ENCODE results near the gene CKMT1A. TPM values are rescaled to one million over a fixed set of nuclear protein-coding genes. Genes with fewer than 3 reads are reported as not detected.
"Not testable (repeated sequence)": the region's sequence is repeated elsewhere in the genome, so short reads cannot be mapped to it uniquely, and the experiment has no call there.

CKMT1A gene
- polyA plus RNA-seq, 3 donors = not detected

- H3K4me3 Mint-ChIP-seq; H3K9me3 ChIP-seq (replicated peaks in 1 of 2; ENCODE audit: control insufficient read depth in 1 of 2, insufficient read depth in 1 of 2, low read length in 2 of 2); H3K4me1 Mint-ChIP-seq; H3K9ac ChIP-seq (ENCODE audit: insufficient read depth, low read length, poor library complexity, severe bottlenecking); H3K27ac Mint-ChIP-seq; H3K27ac ChIP-seq (ENCODE audit: low read depth in 1 of 2, low read length in 2 of 2); DNase-seq; H3K36me3 ChIP-seq (replicated peaks in 1 of 2; ENCODE audit: control insufficient read depth in 1 of 2, insufficient read depth in 2 of 2, low read length in 2 of 2); H3K36me3 Mint-ChIP-seq; H2AFZ ChIP-seq (ENCODE audit: insufficient read depth, low read depth, low read length, poor library complexity, severe bottlenecking); intact Hi-C loops (cut with micrococcal nuclease); H3K9me3 Mint-ChIP-seq; H3K79me2 ChIP-seq (ENCODE audit: insufficient read depth, low read length); H3K4me2 ChIP-seq (replicated peaks; ENCODE audit: extremely low read depth, low read length, poor library complexity, severe bottlenecking); H3K27me3 ChIP-seq (ENCODE audit: control insufficient read depth in 2 of 2, insufficient read depth in 2 of 2, low read length in 2 of 2); H3K4me3 ChIP-seq (replicated peaks in 1 of 3; ENCODE audit: low read depth in 2 of 3, low read length in 3 of 3); H4K20me1 ChIP-seq (ENCODE audit: insufficient read depth, low read length); H3K4me1 ChIP-seq (ENCODE audit: control insufficient read depth in 1 of 2, insufficient read depth in 2 of 2, low read length in 2 of 2); H3K27me3 Mint-ChIP-seq (ENCODE audit: low read depth in 3 of 3): not testable (repeated sequence)
- no CpG with 5 or more reads among the region's 1 CpG for WGBS (ENCODE audit: insufficient coverage)
Observed at GRCh38 chr15:43674175-43674574, 19.5 kb upstream of the CKMT1A start.

- not testable (repeated sequence) for H3K9me3 ChIP-seq (replicated peaks in 1 of 2; ENCODE audit: control insufficient read depth in 1 of 2, insufficient read depth in 1 of 2, low read length in 2 of 2); H3K79me2 ChIP-seq (ENCODE audit: insufficient read depth, low read length); H4K20me1 ChIP-seq (ENCODE audit: insufficient read depth, low read length); H3K27me3 Mint-ChIP-seq (ENCODE audit: low read depth in 3 of 3); H3K27ac Mint-ChIP-seq; H3K9ac ChIP-seq (ENCODE audit: insufficient read depth, low read length, poor library complexity, severe bottlenecking); H3K36me3 Mint-ChIP-seq; DNase-seq; H3K4me3 Mint-ChIP-seq; H2AFZ ChIP-seq (ENCODE audit: insufficient read depth, low read depth, low read length, poor library complexity, severe bottlenecking); H3K4me3 ChIP-seq (replicated peaks in 1 of 3; ENCODE audit: low read depth in 2 of 3, low read length in 3 of 3); H3K9me3 Mint-ChIP-seq; H3K27me3 ChIP-seq (ENCODE audit: control insufficient read depth in 2 of 2, insufficient read depth in 2 of 2, low read length in 2 of 2); H3K4me1 Mint-ChIP-seq; H3K27ac ChIP-seq (ENCODE audit: low read depth in 1 of 2, low read length in 2 of 2); H3K4me1 ChIP-seq (ENCODE audit: control insufficient read depth in 1 of 2, insufficient read depth in 2 of 2, low read length in 2 of 2); H3K4me2 ChIP-seq (replicated peaks; ENCODE audit: extremely low read depth, low read length, poor library complexity, severe bottlenecking); H3K36me3 ChIP-seq (replicated peaks in 1 of 2; ENCODE audit: control insufficient read depth in 1 of 2, insufficient read depth in 2 of 2, low read length in 2 of 2)
- intact Hi-C loops (cut with micrococcal nuclease) = loop anchor here in 1 of 2 donors (10.0 kb wide), 1 partner anchor 255 kb away; no protein-coding TSS in a partner anchor
- no CpG with 5 or more reads among the region's 54 CpGs for WGBS (ENCODE audit: insufficient coverage)
Observed at GRCh38 chr15:43689604-43690301, 3.9 kb upstream of the CKMT1A start.

- DNase-seq, H3K4me3 Mint-ChIP-seq: not testable (repeated sequence)
Observed at GRCh38 chr15:43692679-43693078, 980 bp upstream of the CKMT1A start.

More at GRCh38 chr15:43692679-43693078, 980 bp upstream of the CKMT1A start:
- not testable (repeated sequence) for H3K36me3 ChIP-seq (replicated peaks in 1 of 2; ENCODE audit: control insufficient read depth in 1 of 2, insufficient read depth in 2 of 2, low read length in 2 of 2); H3K9ac ChIP-seq (ENCODE audit: insufficient read depth, low read length, poor library complexity, severe bottlenecking); H3K4me2 ChIP-seq (replicated peaks; ENCODE audit: extremely low read depth, low read length, poor library complexity, severe bottlenecking); H3K27ac ChIP-seq (ENCODE audit: low read depth in 1 of 2, low read length in 2 of 2); H3K27ac Mint-ChIP-seq; H4K20me1 ChIP-seq (ENCODE audit: insufficient read depth, low read length); H2AFZ ChIP-seq (ENCODE audit: insufficient read depth, low read depth, low read length, poor library complexity, severe bottlenecking); H3K4me1 ChIP-seq (ENCODE audit: control insufficient read depth in 1 of 2, insufficient read depth in 2 of 2, low read length in 2 of 2); H3K4me3 ChIP-seq (replicated peaks in 1 of 3; ENCODE audit: low read depth in 2 of 3, low read length in 3 of 3); H3K9me3 ChIP-seq (replicated peaks in 1 of 2; ENCODE audit: control insufficient read depth in 1 of 2, insufficient read depth in 1 of 2, low read length in 2 of 2); H3K79me2 ChIP-seq (ENCODE audit: insufficient read depth, low read length); H3K9me3 Mint-ChIP-seq; H3K36me3 Mint-ChIP-seq; H3K27me3 Mint-ChIP-seq (ENCODE audit: low read depth in 3 of 3); H3K27me3 ChIP-seq (ENCODE audit: control insufficient read depth in 2 of 2, insufficient read depth in 2 of 2, low read length in 2 of 2); H3K4me1 Mint-ChIP-seq
- WGBS (ENCODE audit: insufficient coverage) = no CpG with 5 or more reads among the region's 7 CpGs
- intact Hi-C loops (cut with micrococcal nuclease) = loop anchor here in 1 of 2 donors (10.0 kb wide), 1 partner anchor 258 kb away; no protein-coding TSS in a partner anchor
